GM12864 (cell line): ENCODE data around the gene IPO13.

Source experiments
- DNase-seq: peaks from one replicate; pipeline ENCODE4 v3.0.0-alpha.2; 2011; ENCODE audit warnings: low read depth
- H3K4me3 ChIP-seq: 2 replicates; pipeline ENCODE4 v1.5.1; 2011; ENCODE audit warnings: mild to moderate bottlenecking, low read depth, low read length, control low read depth
- CTCF ChIP-seq: IDR thresholded peaks from 2 replicates; pipeline ENCODE4 v1.5.1; 2011; ENCODE audit warnings: low read depth, mild to moderate bottlenecking, moderate library complexity, low read length, control low read depth, inconsistent platforms; ENCODE audit errors: missing control alignments

The IPO13 gene

GRCh38 chr1:44012941-44013609, 66.3 kb downstream of the IPO13 start:
- no peak for TF ChIP-seq CTCF
- no peak for DNase-seq
- no peak overlapping the region for H3K4me3 ChIP-seq

- DNase-seq, result no peak
- no peak for TF ChIP-seq CTCF
- H3K4me3 ChIP-seq, result no peak overlapping the region
Observed at GRCh38 chr1:44013949-44014348, 67.2 kb downstream of the IPO13 start.

- H3K4me3 ChIP-seq, result no peak overlapping the region
- TF ChIP-seq CTCF, result no peak
- DNase-seq, result no peak
Observed at GRCh38 chr1:44014365-44015104, 67.8 kb downstream of the IPO13 start.

- no peak for DNase-seq
- TF ChIP-seq CTCF, result no peak
- no peak overlapping the region for H3K4me3 ChIP-seq
Observed at GRCh38 chr1:44015206-44015605, 68.5 kb downstream of the IPO13 start.

GRCh38 chr1:44016041-44016889, 69.5 kb downstream of the IPO13 start:
- no peak for DNase-seq
- no peak overlapping the region for H3K4me3 ChIP-seq
- TF ChIP-seq CTCF, result no peak

GRCh38 chr1:44016890-44017400, 70.2 kb downstream of the IPO13 start:
- no peak for TF ChIP-seq CTCF
- DNase-seq, result no peak
- no peak overlapping the region for H3K4me3 ChIP-seq
